NCI-H1105 (cell line): Measurements from ENCODE around the gene PLEKHG5.

Experiments
- DNase-seq: peaks from one replicate; lab custom pipeline; 2025; lab: John Stamatoyannopoulos, UW

Gene PLEKHG5

DNA sequence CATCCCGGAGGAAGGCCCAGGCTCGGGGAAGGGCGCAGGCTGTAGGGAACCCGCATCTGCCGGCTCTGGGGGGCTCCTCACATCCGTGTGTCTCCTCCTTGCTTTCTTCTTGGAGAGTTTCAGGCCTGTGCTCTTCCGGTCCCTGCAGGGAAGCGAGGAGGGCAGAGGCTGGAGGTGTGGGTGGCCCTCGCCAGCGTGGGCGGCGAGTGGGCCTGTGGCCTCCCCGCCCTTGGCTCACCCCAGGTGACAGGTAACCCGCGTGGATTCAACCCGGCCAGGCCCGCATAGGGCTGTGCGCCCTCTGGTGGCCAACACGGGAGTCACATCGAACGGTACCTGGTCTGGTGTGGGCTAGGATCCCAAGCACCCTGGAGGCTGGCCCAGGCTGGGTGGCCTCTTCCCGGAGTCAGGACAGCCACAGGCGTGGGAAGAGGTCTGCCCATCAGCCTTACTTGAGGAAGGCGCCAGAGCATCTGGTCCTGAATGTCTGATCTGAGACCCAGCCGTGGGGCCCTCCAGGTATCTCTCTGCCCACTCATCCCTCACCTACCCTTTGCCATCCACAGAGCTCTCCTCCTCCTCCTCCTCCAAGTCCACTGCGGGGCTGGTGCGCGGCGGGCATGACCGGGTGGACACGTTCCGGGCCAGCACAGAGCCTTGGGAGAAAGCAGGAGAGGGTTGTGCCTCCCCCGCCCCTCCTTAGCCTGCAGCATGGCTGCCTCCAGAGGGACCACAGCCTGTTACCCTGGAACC is 15.9 kb downstream of the PLEKHG5 start:
- peak; percentile 43 for DNase-seq

DNA sequence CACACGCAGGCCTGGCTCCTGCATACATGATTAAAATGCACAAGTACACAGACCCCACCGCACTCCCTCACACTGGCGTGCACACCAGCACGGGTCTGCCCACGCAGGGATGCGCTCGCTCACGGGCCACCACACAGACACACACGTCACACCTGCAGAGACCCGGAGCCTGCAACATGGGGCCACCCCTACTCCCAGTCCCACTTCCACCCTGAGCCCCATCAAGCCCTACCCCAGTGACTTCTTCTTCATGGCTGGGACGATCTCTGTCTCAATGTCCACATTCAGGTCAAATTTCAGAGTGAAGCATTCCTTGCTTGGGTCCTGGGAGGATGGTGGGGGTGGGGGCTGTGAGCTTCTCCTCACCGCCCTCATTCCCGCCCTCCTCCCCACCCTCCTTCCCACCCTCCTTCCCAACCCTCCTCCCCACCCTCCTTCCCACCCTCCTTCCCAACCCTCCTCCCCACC is 16.6 kb downstream of the PLEKHG5 start:
- no peak for DNase-seq

DNA sequence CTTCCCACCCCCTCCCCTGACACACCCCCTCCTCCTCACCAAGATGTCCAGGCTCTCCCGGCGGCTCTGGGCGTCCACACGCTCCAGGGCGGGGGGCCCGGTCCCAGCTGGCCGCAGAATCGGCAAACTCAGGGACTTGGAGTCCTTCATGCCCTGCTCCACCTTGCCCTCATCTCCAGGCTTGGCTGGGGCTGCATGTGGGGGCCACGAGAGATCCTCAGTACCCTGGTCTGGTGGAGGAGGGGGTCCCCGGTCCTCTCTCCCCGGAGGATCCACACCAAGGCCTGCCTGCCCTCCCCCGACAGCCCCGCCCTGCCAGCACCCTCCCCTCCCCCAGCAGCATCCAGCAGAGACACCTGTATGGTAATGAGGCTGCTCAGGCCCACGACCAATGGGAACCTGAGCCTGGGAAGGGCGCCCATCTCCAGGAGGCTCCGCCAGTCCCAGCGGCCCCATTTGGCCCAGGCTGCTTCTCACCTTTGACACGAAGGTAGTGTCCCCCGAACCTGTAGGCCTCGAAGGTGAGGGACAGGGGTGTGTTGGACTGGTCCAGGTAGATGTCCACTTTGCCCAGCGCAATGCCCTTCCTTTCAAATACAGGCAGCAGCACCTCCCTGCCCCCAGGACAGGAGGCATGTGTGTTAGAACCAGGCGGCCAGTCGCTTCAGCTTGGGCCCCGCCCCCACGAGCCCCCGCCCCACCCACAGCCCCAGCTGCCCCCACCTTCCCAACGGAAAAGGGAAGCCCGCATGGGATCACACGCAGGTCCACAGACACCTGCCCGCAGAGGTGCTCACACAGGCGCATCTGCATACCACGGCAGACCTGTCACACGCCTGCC is 17.3 kb downstream of the PLEKHG5 start:
- peak; percentile 90 for DNase-seq

DNA sequence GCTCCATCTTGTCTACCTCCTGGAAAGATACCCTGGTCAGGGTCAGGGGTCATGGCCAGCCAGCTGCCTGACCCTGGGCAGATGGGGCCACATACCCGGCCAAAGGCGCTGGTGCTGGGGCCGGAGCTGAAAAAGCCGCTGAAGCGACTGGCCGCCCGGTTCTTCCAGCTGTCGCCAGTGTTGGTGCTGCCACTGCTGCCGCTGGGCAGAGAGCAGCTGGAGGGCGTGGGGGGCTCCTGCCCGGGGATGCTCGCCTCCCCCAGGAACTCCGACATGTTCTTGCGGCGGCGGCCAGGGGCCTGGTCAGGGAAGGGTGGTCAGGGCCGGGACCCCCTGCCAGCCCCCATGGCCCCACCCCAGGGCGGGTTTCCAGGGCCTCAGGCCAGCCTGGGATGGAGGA is 18.3 kb downstream of the PLEKHG5 start:
- DNase-seq = no peak

DNA sequence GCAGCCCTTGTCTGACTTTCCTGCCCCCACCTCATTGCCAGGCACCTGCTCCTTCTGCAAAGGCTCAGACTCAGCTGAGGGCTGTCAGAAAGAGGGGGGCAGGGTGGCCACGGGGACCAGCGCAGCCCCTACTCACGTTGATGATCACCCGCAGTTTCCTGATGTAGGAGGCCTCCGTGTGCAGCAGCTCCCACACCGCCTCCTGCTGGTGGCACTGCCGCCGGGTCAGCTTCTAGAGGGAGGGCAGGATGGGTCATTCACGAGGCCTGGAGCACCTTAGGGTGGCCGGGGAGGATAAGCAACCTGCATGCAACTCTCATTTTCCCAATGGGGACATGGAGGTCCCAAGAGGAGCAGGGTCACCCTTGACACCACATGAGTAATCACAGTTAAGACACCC is 19.1 kb downstream of the PLEKHG5 start:
- no peak for DNase-seq

DNA sequence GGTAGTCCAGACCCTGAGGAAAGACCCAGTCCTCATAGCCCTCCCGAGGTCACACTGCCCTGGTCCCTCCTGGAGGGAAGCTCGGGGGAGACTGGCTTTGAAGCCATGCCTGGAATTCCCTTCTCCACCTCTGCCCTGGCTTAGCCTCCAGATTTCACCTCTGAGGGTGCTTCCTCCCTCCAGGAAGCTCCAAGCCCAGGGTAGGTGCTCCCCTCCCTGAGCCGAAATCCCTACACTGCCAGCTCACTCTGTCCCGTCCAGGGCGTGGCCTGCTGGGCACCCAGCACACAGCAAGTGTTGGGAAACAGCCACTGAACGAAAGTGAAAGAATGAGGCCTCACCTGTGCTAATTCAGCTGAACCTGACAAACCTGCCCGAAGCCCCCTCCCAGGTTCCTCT is 19.5 kb downstream of the PLEKHG5 start:
- no peak for DNase-seq

DNA sequence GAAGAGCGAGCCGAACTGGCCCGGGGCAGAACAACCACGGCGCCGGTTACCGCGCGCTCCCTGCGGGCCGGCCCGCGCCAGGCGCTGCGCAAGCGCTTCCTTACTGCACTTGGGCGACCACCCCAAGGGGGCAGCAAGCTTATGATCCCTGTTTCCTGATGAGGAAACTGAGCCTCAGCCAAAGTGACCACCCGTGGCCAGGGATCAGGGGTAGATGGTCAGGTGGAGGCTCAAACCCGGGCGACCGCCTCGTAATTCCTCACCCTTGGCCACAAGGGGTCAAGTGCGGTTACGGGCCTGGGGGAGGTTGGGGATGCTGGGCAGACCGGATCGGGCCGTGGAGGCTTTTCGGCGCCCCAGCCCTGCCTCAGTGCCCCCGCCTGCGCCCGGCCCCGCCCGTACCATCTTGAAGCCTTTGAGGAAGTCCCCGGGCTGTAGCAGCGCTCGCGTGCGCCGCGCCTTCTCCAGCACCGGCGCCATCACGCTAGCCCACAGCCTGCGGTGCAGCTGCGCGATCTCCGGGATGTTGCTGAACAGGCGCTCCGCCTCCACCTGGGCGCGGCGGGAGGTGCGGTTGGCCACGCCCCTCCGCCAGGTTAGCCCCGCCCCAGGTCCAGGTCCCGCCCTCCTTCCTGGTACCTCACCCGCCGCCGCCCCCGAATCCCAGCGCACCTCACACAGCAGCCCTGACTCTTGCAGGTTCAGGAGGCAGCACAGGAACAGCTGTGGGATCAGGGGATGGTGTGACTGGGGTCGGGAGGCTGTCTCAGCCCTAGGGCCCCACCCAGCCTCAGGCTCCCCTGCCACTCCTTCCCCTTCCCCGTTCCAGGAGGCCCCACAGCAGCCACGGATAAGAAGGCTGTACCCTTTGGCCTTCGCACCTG is 20.1 kb downstream of the PLEKHG5 start:
- DNase-seq = no peak

DNA sequence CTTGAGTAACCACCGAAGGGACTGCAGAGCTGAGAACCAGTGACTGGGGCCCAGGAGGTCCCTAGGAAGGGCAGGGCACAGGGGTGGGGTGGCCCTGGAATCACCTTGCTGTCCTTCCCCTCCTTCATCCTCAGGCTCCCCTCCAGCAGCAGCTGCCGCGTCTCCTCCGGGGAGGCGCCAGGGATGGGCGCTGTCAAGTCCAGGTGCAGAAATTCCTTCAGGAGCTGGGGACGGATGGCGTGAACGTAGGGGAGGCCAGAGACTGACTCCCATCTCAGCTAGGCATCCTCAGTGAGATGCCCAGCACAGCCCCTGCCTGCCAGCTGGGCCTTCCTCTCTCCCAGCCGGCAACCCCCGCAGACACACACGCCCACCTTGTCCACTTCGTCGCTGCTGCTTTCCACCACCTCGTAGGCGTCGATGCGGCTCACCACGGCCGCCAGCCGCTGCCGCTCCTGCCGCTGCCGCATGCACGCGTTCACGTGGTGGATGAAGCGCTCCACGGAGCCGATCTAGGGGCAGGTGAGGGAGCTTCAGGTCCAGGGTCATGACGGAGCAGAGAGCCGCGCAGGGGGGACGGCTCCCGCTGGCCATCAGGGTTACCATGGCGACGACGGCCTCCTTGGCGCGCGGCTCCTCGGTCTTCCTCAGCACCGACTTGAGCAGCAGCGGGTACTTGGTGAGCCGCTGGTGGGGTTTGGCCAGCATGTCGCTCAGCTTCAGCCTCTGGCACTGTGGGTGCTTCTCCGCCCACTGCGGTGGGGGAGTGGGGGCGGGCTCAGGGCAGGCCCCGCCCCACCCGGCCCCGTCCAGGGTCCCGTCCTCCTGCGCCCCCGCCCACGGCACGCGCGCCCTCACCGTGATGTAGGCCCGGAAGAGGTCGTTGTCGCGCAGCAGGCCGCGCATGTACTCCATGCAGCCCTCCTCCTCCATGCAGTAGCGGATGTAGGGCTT is 21.1 kb downstream of the PLEKHG5 start:
- DNase-seq = no peak

DNA sequence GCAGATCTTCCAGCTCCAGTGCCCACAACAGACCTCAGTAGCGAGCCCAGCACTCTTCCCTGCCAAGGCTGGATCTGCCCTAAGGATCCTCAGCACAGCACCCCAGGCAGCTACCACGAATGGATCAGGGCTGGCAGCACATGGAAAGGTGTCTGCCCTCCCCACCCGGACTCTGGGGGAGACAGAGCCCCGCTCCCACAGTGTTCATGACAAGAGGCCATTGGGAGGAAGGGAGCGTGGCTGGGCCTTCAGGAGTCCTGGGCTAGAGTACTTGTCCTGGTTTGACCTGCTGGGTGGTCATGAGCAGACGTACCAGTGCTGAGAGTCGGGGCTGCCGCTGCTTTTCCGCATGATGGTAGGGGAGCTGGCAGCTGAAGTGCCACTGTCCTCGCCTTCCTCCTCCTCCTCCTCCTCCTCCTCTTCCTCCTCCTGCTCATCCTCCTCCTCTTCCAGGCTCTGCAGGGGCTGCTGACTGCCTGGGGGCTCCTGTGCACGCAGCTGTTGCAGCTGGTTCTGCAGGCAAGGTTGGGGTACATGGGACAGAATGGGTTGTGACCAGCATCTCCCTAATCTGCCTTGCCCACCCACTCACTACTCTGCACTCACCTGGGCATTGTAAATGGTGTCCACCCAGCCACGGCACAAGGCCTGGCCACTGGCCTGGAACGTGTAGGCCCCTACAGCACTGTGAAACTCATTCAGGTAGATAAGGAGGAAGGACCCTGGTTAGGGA is 22.6 kb downstream of the PLEKHG5 start:
- DNase-seq = no peak

DNA sequence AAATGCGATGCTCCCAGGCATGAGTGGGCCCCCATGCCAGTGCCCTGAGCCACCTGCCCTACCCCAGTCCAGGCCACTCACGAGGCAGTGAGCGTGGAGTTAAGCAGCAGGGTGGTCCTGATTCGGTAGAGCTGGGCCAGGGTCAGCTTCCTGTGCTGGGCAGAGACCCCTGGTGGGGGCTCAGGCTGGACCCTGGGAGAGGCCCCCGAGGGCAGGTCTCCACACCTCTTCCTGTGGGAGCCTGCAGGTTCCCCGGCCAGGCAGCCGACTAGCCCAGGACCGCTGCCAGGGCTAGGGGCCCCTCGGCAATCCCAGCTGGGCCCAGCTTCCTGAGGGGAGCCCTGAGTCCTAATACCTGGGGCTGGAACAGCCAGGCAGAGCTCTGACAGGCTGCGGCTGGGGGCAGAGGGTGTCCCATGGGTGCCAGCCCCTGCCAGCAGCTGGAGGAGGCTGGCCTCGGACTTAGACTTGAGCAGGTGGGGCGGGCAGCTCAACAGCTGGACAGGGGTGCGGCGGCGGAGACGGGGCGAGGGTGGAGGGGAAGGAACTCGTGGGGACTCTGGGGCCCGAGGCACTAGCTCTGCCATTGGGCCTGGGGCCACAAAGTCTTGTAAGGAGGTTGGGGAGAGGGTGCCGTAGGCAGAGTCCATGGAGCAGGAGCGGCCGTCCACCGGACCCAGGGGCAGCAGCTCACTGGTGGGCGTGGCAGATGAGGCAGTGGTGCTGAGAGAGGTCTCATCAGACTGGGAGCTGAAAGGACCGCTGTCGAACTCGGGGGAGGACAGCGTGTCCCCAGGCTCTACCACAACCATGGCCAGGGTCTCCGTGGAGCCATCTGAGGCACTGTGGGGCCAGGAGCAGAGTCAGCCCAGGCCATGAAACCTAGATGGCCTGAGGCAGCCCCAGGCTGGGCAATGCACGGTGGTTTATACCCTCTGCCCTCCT is 23.5 kb downstream of the PLEKHG5 start:
- DNase-seq = no peak

DNA sequence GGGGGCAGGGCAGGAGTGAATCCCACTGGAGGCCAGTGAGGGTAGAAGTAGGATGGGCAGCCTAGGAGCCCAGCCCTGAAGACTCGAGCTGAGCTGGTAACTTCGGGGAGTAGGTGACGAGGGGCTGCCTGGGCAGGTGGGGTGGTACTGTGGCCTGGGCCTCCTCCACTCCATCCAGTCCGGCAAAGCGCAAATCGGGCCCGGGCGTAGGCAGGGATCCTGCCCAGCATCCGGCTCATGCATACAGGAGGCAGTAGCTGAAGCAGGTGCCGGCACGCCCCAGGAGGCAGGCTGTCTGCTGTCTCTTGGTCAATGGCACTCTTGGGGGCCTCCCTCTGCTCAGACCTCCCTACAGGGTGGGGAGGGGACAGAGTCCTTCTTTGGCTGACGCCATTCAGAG is 24.2 kb downstream of the PLEKHG5 start:
- DNase-seq = no peak

DNA sequence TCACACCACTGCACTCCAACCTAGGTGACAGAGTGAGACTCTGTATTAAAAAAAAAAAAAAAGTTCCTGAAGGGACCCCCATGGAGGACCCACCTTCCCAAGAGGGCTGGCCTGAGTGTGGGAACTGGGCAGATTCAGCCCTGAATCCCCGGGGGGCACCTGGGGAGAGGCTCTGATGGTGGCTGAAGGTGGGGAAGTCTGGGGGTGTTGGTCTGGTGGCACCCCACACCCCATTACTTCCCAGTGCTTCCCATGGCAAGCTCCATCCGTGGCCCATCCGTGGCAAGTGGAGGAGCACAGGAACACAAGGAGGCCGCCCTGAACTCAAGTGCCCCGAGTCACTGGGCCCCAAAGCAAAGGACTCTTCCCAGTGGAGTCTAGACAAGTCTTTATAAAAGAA is 24.7 kb downstream of the PLEKHG5 start:
- no peak for DNase-seq

DNA sequence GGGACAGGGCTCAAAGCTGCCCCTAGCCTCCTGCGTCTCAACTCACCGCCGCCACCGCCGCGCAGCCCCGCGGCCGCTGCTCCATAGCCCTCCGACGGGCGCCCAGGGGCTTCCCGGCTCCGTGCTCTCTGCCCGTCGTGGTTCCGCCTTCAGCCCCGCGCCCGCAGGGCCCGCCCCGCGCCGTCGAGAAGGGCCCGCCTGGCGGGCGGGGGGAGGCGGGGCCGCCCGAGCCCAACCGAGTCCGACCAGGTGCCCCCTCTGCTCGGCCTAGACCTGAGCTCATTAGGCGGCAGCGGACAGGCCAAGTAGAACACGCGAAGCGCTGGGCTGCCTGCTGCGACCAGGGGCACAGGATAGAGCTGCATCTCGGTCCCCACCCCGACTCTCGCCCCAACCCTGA is 25.4 kb downstream of the PLEKHG5 start, which contains the start of gene TNFRSF25:
TSS of gene TNFRSF25 (minus strand) at position 151 of the 400 bp plus-strand sequence. CDS start at position 85, 66 bp downstream.
- no peak for DNase-seq

DNA sequence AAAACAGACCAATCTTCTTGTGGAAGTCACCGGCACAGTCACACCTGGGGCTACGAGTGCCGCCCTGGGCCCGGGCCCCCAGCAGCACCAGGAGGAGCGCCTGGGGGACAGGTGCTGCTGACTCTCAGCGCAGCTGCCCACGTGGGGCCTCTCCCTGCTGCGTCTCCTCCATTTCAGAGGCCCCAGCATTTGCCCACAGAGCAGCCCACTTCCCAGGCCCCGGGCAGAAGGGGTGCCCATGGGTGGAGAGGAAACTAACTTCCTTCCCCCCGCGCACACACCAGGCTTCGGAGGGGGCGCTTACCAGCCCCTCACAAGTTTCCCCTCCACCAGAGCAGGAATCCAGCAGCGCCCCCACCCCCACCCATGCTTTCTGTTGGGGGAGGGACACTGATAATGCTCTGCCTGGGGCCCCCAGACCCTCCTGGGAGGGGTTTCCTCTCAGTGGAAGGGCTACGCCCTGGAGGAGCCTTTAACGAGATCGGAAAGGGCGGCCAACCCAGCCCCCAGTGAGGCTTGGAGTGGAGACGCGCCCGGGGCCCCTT is 25.9 kb downstream of the PLEKHG5 start:
- DNase-seq = no peak

DNA sequence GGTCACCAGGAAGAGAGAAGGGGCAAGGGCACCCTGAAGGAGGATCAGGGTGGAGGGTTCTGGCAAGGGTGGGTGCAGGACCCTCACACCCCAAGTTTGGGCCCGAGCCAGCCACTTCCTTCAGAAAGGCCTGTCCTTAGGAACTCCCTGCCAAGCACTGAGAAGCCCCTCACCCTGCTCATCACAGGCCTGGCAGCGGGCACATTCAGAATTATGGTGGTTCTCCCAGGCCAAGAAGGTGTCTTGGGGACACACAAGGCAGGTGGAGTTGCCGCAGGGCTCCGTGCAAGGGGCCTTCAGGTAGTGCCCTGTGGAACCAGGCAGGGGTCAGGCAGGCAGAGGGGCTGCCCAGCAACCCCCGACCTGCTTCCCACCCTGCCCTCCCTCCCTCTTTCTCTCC is 26.6 kb downstream of the PLEKHG5 start:
- no peak for DNase-seq

DNA sequence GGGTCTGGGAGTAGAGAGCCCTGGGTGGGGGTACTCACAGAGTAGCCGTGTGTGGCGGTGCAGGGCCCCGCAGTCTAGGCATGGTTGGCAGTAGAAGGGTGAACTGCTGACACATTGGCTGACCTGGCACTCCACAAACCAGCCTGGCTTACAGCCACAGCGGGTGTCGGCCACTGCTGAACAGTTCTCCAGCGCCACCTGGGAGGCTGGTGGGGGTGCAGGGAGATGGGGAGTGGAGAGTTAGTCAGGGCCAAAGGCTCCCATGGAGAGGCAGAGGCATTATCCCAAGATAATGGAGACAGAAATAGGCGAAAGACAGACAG is 27.0 kb downstream of the PLEKHG5 start:
- peak; percentile 39 for DNase-seq

DNA sequence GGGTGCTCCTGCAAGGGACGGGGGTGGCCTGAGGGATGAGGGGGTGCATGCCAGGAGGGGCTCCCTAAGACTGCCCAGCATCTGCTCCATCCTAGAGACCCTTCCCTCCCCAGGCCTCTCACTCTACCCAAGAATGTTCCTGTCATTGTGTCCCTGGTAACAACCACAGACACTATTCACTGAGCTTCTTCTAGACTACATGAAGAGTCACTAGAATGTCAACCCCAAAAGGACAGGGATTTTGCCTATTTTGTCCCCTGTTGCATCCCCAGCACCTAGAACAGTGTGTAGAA is 28.4 kb downstream of the PLEKHG5 start:
- no peak for DNase-seq

DNA sequence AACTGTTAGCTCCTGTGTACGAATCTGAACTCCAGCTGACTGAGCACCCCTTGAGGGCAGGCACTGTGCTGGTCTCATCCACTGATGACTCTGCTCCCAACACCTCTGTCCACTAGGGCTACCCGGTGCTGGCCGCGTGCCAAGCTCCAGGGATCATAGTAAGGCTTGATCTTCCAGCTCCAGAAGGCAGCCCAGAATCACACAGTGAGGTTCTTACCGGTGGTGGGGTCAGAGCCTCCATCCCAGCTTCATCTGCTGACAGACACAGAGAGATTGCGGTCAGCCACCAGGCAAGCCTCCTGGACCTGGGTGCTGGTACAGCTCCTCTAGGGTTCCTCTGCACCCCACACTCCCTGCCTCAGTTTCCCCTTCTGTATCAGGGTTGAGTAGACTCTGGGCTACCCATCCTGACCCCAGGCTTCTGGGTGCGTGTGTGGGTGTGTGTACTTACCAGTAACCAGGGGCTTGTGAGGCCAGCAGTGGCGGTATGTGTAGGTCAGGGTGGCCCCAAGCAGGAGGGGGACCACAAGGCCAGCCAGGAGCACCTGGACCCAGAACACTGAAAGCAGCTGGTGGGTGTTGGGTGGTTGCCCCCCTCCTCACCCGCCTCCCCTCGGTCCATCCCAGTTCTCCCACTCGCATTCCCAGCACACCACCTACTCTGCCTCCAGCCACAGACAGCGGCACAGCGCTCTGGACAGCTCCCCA is 28.9 kb downstream of the PLEKHG5 start:
- DNase-seq = no peak
